ENCODE measurements around the gene TELO2. TPM values are rescaled to one million over a fixed set of nuclear protein-coding genes. Genes with fewer than 3 reads are reported as not detected.

The TELO2 gene
- total RNA-seq, 4 donors from 2014 or later: 17.0 to 29.3 (median 21.4) TPM

- Histone ChIP-seq H3K4me3 (no peak overlapping the region), H3K27ac (no peak overlapping the region), H3K36me3 (peaks cover 18 to 57% (median 25%) of the 10 kb centered on the region in 3 donors), H3K27me3 (no peaks in the 10 kb centered on the region), H3K9me3 (no peaks in the 10 kb centered on the region), H3K4me1 (peaks cover 16 to 32% (median 17%) of the 10 kb centered on the region in 3 donors)
- DNase-seq: no peak
- intact Hi-C loops (cut with DNase I): no loop called here
- no peak for TF ChIP-seq CTCF (IDR thresholded peaks at IDR 0.05)
- no peak for TF ChIP-seq POLR2A (IDR thresholded peaks at IDR 0.05)
- 93% methylated on average over 9 of the region's 39 CpGs; no CpG with 5 or more reads in 1 of the 2 donors for WGBS, 2 donors
Observed at GRCh38 chr16:1495211-1495888, 2.2 kb downstream of the TELO2 start.

GRCh38 chr16:1495889-1496262 is 2.7 kb downstream of the TELO2 start:
- Histone ChIP-seq H3K9me3 (no peaks in the 10 kb centered on the region), H3K4me3 (no peak overlapping the region), H3K4me1 (peaks cover 16 to 32% (median 17%) of the 10 kb centered on the region in 3 donors), H3K27me3 (no peaks in the 10 kb centered on the region), H3K27ac (no peak overlapping the region), H3K36me3 (peaks cover 21 to 62% (median 30%) of the 10 kb centered on the region in 3 donors)
- DNase-seq: no peak
- intact Hi-C loops (cut with DNase I): no loop called here
- WGBS, 2 donors: 80 to 92% methylated on average over 1 to 12 of the region's 25 CpGs
- no peak for TF ChIP-seq CTCF (IDR thresholded peaks at IDR 0.05)
- TF ChIP-seq POLR2A (IDR thresholded peaks at IDR 0.05): no peak

- TF ChIP-seq POLR2A (IDR thresholded peaks at IDR 0.05) (no peak), CTCF (IDR thresholded peaks at IDR 0.05) (no peak)
- no peak for DNase-seq
- Histone ChIP-seq H3K4me3 (no peak overlapping the region), H3K27me3 (no peaks in the 10 kb centered on the region), H3K9me3 (no peaks in the 10 kb centered on the region), H3K36me3 (peaks cover 21 to 68% (median 34%) of the 10 kb centered on the region in 3 donors), H3K27ac (no peak overlapping the region), H3K4me1 (peaks cover 16 to 32% (median 17%) of the 10 kb centered on the region in 3 donors)
- intact Hi-C loops (cut with DNase I): no loop called here
- WGBS, 2 donors: 96 to 99% methylated on average over 13 to 25 of the region's 25 CpGs
Observed at GRCh38 chr16:1496464-1496863, 3.3 kb downstream of the TELO2 start.

- H3K4me1 ChIP-seq: peaks cover 16 to 31% (median 17%) of the 10 kb centered on the region in 3 donors
- H3K9me3 ChIP-seq: no peaks in the 10 kb centered on the region
- peaks cover 28 to 74% (median 41%) of the 10 kb centered on the region in 3 donors for H3K36me3 ChIP-seq
- H3K27me3 ChIP-seq: no peaks in the 10 kb centered on the region
- 96 to 100% methylated on average over 5 to 15 of the region's 21 CpGs for WGBS, 2 donors
- TF ChIP-seq POLR2A (IDR thresholded peaks at IDR 0.05) (no peak), CTCF (IDR thresholded peaks at IDR 0.05) (no peak)
- H3K4me3 ChIP-seq: no peak overlapping the region
- no peak overlapping the region for H3K27ac ChIP-seq
- intact Hi-C loops (cut with DNase I): no loop called here
- no peak for DNase-seq
Observed at GRCh38 chr16:1497014-1497598, 3.9 kb downstream of the TELO2 start.

GRCh38 chr16:1498899-1499676 is 5.9 kb downstream of the TELO2 start:
- Histone ChIP-seq H3K4me1 (peaks cover 6 to 16% (median 7%) of the 10 kb centered on the region in 3 donors), H3K4me3 (no peak overlapping the region), H3K36me3 (peaks cover 40 to 92% (median 53%) of the 10 kb centered on the region in 3 donors), H3K9me3 (no peaks in the 10 kb centered on the region), H3K27ac (no peak overlapping the region), H3K27me3 (no peaks in the 10 kb centered on the region)
- DNase-seq: no peak
- TF ChIP-seq POLR2A (IDR thresholded peaks at IDR 0.05) (no peak), CTCF (IDR thresholded peaks at IDR 0.05) (no peak)
- 87 to 90% methylated on average over 10 of the region's 35 CpGs for WGBS, 2 donors
- intact Hi-C loops (cut with DNase I): no loop called here

All from esophagus squamous epithelium (tissue), 5 donors.